ENCODE results near the gene SEPTIN8.

The SEPTIN8 gene

DNA sequence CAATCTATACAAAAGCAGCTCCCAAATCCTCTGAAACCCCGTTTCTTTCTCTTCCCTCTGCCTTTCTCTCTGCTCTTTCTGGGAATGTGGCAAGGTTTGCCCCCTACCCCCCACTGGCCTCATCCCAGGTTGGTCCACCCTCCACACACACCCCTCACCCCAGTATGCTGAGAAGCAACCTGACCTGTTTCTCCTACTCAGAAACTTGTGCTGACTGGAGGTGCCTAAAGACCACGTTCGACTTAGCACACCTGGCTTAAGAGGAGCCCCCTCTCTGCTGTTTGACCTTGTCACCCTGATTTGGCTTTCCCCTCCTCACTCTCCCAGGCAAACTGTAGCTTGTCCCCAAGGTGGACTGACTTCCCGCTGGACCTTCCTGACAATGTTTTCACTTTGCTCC is 1.1 kb upstream of the SEPTIN8 start:
- H3K4me1 ChIP-seq (ENCODE audit: control extremely low read depth in 1 of 4, control insufficient read depth in 4 of 4, insufficient read depth in 4 of 4, low read length in 3 of 4) = peaks cover 3 to 23% (median 20%) of the 10 kb centered on the region in 4 experiments
- H3K27ac ChIP-seq (ENCODE audit: insufficient read depth in 1 of 2, low read depth in 1 of 2, low read length in 2 of 2, poor library complexity in 1 of 2, severe bottlenecking in 2 of 2) = no peak overlapping the region
- no peaks in the 10 kb centered on the region for H3K9me3 ChIP-seq (ENCODE audit: control extremely low read depth in 1 of 5, control insufficient read depth in 4 of 5, insufficient read depth in 2 of 5, low read depth in 1 of 5, low read length in 4 of 5)
- H3K27me3 ChIP-seq (replicated peaks in 2 of 5; ENCODE audit: control insufficient read depth in 4 of 5, insufficient read depth in 5 of 5, low read length in 4 of 5) = peaks cover 3 to 57% (median 46%) of the 10 kb centered on the region in 5 experiments
- ChIA-PET CTCF (interaction anchor here (0.6 to 1.5 kb wide), 3 partner anchors 24 to 42 kb away, joined by 3 read pairs; no protein-coding TSS in a partner anchor), POLR2A (interaction anchor here (0.8 kb wide), 1 partner anchor 305 kb away, joined by 3 read pairs; no protein-coding TSS in a partner anchor)
- WGBS (ENCODE audit: insufficient coverage) = 85% methylated on average over 3 of the region's 4 CpGs
- H3K4me3 ChIP-seq (ENCODE audit: control insufficient read depth in 1 of 7, extremely low read depth in 1 of 7, insufficient read depth in 4 of 7, low read depth in 2 of 7, low read length in 6 of 7) = no peak overlapping the region
- DNase-seq = no peak
- H3K36me3 ChIP-seq (ENCODE audit: control insufficient read depth in 4 of 4, insufficient read depth in 4 of 4, low read length in 3 of 4) = no peaks in the 10 kb centered on the region

DNA sequence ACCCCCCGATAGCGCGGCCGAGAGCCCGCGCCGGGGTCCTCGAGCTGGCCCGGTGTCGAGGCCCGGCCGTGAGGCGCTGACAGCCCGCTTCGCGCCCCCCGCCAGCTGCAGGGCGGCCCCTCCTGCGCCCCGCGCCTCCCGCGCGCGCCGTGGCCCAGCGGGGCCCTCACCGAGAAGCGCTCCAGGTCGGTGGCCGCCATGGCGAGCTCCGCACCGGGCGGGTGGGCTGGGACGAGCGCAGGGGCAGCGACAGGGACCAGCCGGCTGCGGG is 166 bp downstream of the SEPTIN8 start:
- Histone ChIP-seq H3K4me3 (ENCODE audit: control insufficient read depth in 1 of 7, extremely low read depth in 1 of 7, insufficient read depth in 4 of 7, low read depth in 2 of 7, low read length in 6 of 7) (peak overlapping the region; percentile 51 to 81 (median 66)), H3K9me3 (ENCODE audit: control extremely low read depth in 1 of 5, control insufficient read depth in 4 of 5, insufficient read depth in 2 of 5, low read depth in 1 of 5, low read length in 4 of 5) (no peaks in the 10 kb centered on the region), H3K36me3 (ENCODE audit: control insufficient read depth in 4 of 4, insufficient read depth in 4 of 4, low read length in 3 of 4) (no peaks in the 10 kb centered on the region), H3K27ac (ENCODE audit: insufficient read depth in 1 of 2, low read depth in 1 of 2, low read length in 2 of 2, poor library complexity in 1 of 2, severe bottlenecking in 2 of 2) (peak overlapping the region in 1 of 2 experiments; percentile 56), H3K4me1 (ENCODE audit: control extremely low read depth in 1 of 4, control insufficient read depth in 4 of 4, insufficient read depth in 4 of 4, low read length in 3 of 4) (peaks cover under 1 to 18% (median 16%) of the 10 kb centered on the region in 4 experiments), H3K27me3 (replicated peaks in 2 of 5; ENCODE audit: control insufficient read depth in 4 of 5, insufficient read depth in 5 of 5, low read length in 4 of 5) (peaks cover 3 to 62% (median 42%) of the 10 kb centered on the region in 5 experiments)
- ChIA-PET POLR2A (no interaction called here), CTCF (interaction anchor here (1.5 kb wide), 1 partner anchor 43 kb away, joined by 3 read pairs; no protein-coding TSS in a partner anchor)
- DNase-seq = no peak
- 0% methylated on average over 32 of the region's 40 CpGs for WGBS (ENCODE audit: insufficient coverage)

DNA sequence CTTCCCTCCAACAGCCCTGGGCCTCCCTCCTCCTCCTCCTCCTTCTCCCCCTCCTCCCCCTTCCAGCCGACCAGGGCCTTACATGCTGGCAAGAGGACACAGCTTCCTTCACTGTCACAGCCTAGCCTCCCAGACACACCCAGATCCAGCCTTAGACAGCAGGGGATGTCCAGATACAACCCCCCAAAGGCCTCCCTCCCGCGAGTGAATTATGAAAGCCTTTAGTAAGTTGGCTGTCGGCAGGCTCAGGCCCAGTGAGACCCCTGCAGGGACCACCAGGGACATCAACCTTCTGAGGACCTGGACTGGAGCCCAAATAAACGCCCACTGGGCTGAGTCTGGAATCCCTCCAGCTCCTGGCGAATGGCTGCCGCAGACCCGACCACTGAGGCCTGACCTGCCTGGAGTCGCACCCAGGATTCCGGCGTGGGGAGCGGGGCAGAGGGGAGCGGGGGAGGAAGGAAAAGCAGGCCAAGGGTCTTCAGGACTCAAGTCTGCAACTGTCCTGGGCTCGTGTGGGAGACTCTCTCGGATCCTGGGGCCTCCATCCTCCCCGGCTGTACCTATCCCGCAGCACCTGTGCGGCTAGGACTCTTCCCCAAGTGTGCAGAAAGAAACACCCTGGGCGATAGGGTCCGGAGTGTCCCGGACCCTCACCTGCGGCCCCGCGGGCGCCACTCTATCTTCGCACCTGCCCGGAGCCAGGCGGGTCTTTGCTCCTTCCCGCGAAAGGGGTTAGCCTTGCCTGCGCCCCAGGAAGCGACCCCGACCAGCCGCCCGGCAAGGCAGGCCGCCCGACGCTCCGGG is 705 bp downstream of the SEPTIN8 start:
- ChIA-PET CTCF (interaction anchor here (1.2 to 3.2 kb wide), 4 partner anchors 19 to 107 kb away, joined by 3 to 10 read pairs (median 4); no protein-coding TSS in a partner anchor), POLR2A (no interaction called here)
- Histone ChIP-seq H3K4me3 (ENCODE audit: control insufficient read depth in 1 of 7, extremely low read depth in 1 of 7, insufficient read depth in 4 of 7, low read depth in 2 of 7, low read length in 6 of 7) (peak overlapping the region; percentile 51 to 81 (median 66)), H3K36me3 (ENCODE audit: control insufficient read depth in 4 of 4, insufficient read depth in 4 of 4, low read length in 3 of 4) (no peaks in the 10 kb centered on the region), H3K4me1 (ENCODE audit: control extremely low read depth in 1 of 4, control insufficient read depth in 4 of 4, insufficient read depth in 4 of 4, low read length in 3 of 4) (peaks cover 0 to 18% (median 16%) of the 10 kb centered on the region in 4 experiments), H3K27ac (ENCODE audit: insufficient read depth in 1 of 2, low read depth in 1 of 2, low read length in 2 of 2, poor library complexity in 1 of 2, severe bottlenecking in 2 of 2) (peak overlapping the region in 1 of 2 experiments; percentile 56), H3K27me3 (replicated peaks in 2 of 5; ENCODE audit: control insufficient read depth in 4 of 5, insufficient read depth in 5 of 5, low read length in 4 of 5) (peaks cover 3 to 60% (median 41%) of the 10 kb centered on the region in 5 experiments), H3K9me3 (ENCODE audit: control extremely low read depth in 1 of 5, control insufficient read depth in 4 of 5, insufficient read depth in 2 of 5, low read depth in 1 of 5, low read length in 4 of 5) (no peaks in the 10 kb centered on the region)
- WGBS (ENCODE audit: insufficient coverage) = 15% methylated on average over 38 of the region's 39 CpGs
- peak in 2 of 3 donors; percentile 24 to 41 for DNase-seq

DNA sequence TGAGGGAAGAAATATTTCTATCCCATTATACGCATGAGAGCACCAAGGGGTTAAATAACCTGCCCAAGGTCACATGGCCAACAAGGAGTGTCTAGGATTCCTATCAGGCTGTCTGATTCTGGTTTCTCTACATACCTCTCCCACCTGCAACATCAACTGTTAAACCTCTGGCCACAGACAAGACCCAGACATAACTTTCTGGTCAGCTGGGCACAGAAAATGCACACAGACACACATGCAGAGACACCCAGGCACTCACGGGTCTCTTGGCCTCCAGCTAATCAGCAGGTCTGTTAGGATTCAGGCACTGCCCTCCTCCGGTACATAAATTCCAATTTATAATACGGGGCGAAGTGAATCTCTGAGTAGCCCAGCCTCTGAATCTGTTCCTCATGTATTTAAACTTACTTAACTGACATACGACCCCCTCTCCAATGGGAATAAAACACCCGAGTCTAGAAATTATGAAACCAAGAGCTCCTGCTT is 1.5 kb downstream of the SEPTIN8 start:
- H3K9me3 ChIP-seq (ENCODE audit: control extremely low read depth in 1 of 5, control insufficient read depth in 4 of 5, insufficient read depth in 2 of 5, low read depth in 1 of 5, low read length in 4 of 5) = no peaks in the 10 kb centered on the region
- no peak overlapping the region for H3K4me3 ChIP-seq (ENCODE audit: control insufficient read depth in 1 of 7, extremely low read depth in 1 of 7, insufficient read depth in 4 of 7, low read depth in 2 of 7, low read length in 6 of 7)
- H3K27me3 ChIP-seq (replicated peaks in 2 of 5; ENCODE audit: control insufficient read depth in 4 of 5, insufficient read depth in 5 of 5, low read length in 4 of 5) = peaks cover 3 to 55% (median 42%) of the 10 kb centered on the region in 5 experiments
- peaks cover 0 to 18% (median 14%) of the 10 kb centered on the region in 4 experiments for H3K4me1 ChIP-seq (ENCODE audit: control extremely low read depth in 1 of 4, control insufficient read depth in 4 of 4, insufficient read depth in 4 of 4, low read length in 3 of 4)
- ChIA-PET CTCF (interaction anchor here (0.9 to 3.2 kb wide), 5 partner anchors 18 to 108 kb away, joined by 3 to 10 read pairs (median 3); no protein-coding TSS in a partner anchor), POLR2A (no interaction called here)
- 85% methylated on average over 2 of the region's 7 CpGs for WGBS (ENCODE audit: insufficient coverage)
- no peaks in the 10 kb centered on the region for H3K36me3 ChIP-seq (ENCODE audit: control insufficient read depth in 4 of 4, insufficient read depth in 4 of 4, low read length in 3 of 4)
- DNase-seq = no peak
- peak overlapping the region in 1 of 2 experiments; percentile 56 for H3K27ac ChIP-seq (ENCODE audit: insufficient read depth in 1 of 2, low read depth in 1 of 2, low read length in 2 of 2, poor library complexity in 1 of 2, severe bottlenecking in 2 of 2)

DNA sequence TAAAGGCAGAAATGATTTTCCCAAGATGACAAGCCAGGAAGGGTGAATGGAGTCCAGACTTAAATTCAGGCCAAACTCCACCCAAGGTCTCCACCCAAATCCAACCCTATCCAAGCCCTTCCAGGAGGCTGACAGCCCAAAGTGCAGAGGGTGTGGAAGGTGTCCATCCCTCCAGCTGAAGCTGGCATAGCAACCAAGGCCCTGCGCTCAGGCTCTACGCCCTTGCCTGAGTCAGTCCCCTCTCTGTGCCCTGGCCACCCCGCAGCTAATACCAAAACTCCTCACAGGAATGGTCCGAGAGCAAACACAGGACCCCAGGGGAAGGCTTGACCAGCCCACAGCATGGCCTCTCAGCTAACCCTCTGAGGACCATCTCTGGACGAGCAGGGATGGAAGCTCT is 2.1 kb downstream of the SEPTIN8 start:
- Histone ChIP-seq H3K27me3 (replicated peaks in 2 of 5; ENCODE audit: control insufficient read depth in 4 of 5, insufficient read depth in 5 of 5, low read length in 4 of 5) (peaks cover 2 to 53% (median 42%) of the 10 kb centered on the region in 5 experiments), H3K9me3 (ENCODE audit: control extremely low read depth in 1 of 5, control insufficient read depth in 4 of 5, insufficient read depth in 2 of 5, low read depth in 1 of 5, low read length in 4 of 5) (no peaks in the 10 kb centered on the region), H3K4me3 (ENCODE audit: control insufficient read depth in 1 of 7, extremely low read depth in 1 of 7, insufficient read depth in 4 of 7, low read depth in 2 of 7, low read length in 6 of 7) (no peak overlapping the region), H3K36me3 (ENCODE audit: control insufficient read depth in 4 of 4, insufficient read depth in 4 of 4, low read length in 3 of 4) (no peaks in the 10 kb centered on the region), H3K4me1 (ENCODE audit: control extremely low read depth in 1 of 4, control insufficient read depth in 4 of 4, insufficient read depth in 4 of 4, low read length in 3 of 4) (peaks cover 0 to 18% (median 14%) of the 10 kb centered on the region in 4 experiments), H3K27ac (ENCODE audit: insufficient read depth in 1 of 2, low read depth in 1 of 2, low read length in 2 of 2, poor library complexity in 1 of 2, severe bottlenecking in 2 of 2) (no peak overlapping the region)
- no peak for DNase-seq
- CTCF ChIA-PET = interaction anchor here (0.9 to 3.2 kb wide), 4 partner anchors 18 to 37 kb away, joined by 3 to 10 read pairs (median 6); no protein-coding TSS in a partner anchor
- POLR2A ChIA-PET = no interaction called here
- WGBS (ENCODE audit: insufficient coverage) = 100% methylated on average over 4 of the region's 5 CpGs

GRCh38 chr5:132774406-132774805 is 2.6 kb downstream of the SEPTIN8 start:
- WGBS (ENCODE audit: insufficient coverage) = 100% methylated on average over 1 of the region's 3 CpGs
- POLR2A ChIA-PET = no interaction called here

More at GRCh38 chr5:132774406-132774805, 2.6 kb downstream of the SEPTIN8 start:
- H3K27ac ChIP-seq (ENCODE audit: insufficient read depth in 1 of 2, low read depth in 1 of 2, low read length in 2 of 2, poor library complexity in 1 of 2, severe bottlenecking in 2 of 2) = no peak overlapping the region
- H3K27me3 ChIP-seq (replicated peaks in 2 of 5; ENCODE audit: control insufficient read depth in 4 of 5, insufficient read depth in 5 of 5, low read length in 4 of 5) = peaks cover 0 to 51% (median 39%) of the 10 kb centered on the region in 5 experiments
- H3K36me3 ChIP-seq (ENCODE audit: control insufficient read depth in 4 of 4, insufficient read depth in 4 of 4, low read length in 3 of 4) = no peaks in the 10 kb centered on the region
- no peaks in the 10 kb centered on the region for H3K9me3 ChIP-seq (ENCODE audit: control extremely low read depth in 1 of 5, control insufficient read depth in 4 of 5, insufficient read depth in 2 of 5, low read depth in 1 of 5, low read length in 4 of 5)
- H3K4me1 ChIP-seq (ENCODE audit: control extremely low read depth in 1 of 4, control insufficient read depth in 4 of 4, insufficient read depth in 4 of 4, low read length in 3 of 4) = peaks cover 0 to 18% (median 14%) of the 10 kb centered on the region in 4 experiments
- DNase-seq = no peak
- CTCF ChIA-PET = interaction anchor here (0.9 to 3.2 kb wide), 6 partner anchors 9 to 37 kb away, joined by 3 to 10 read pairs (median 4); no protein-coding TSS in a partner anchor
- no peak overlapping the region for H3K4me3 ChIP-seq (ENCODE audit: control insufficient read depth in 1 of 7, extremely low read depth in 1 of 7, insufficient read depth in 4 of 7, low read depth in 2 of 7, low read length in 6 of 7)
